Posterior vena cava (tissue), 2 donors: ENCODE data around the gene EXT2. TPM values are rescaled to one million over a fixed set of nuclear protein-coding genes. Genes with fewer than 3 reads are reported as not detected.
A peak's percentile ranks its signal among the peaks of the same experiment; 100 is the strongest.

Experiments used
- DNase-seq: peaks from one replicate; pipeline ENCODE4 v3.0.0-alpha.2; 2020; ENCODE audit warnings: low spot score
- intact Hi-C, 2 donors: fragments of 100-400 bp; cut with DNase I; formaldehyde crosslinking; loops; one replicate each; pipeline versions ENCODE4 v1.14.1 to v1.14.2; 2022 to 2023
- total RNA-seq, 2 donors: library from RNA; stranded (reverse); fragmentation: NEBNext Ultra II Directional; extraction: Animal tissue kit (Norgen Biotek cat#: 25700); gene quantifications; one replicate each; pipeline ENCODE4 v1.2.1, GENCODE V29; 2021
- donor health status: DM: yes; HTN: yes; CAD: no.
- donor health status: DM: yes; HTN: yes; CAD: no.

EXT2 gene
- total RNA-seq, 2 donors from 2014 or later = 60.1 to 62.8 TPM

GRCh38 chr11:44267750-44268613 lies 172.5 kb downstream of the EXT2 start:
- intact Hi-C loops = no loop called here
- peak; percentile 55 for DNase-seq

GRCh38 chr11:44268614-44269080 lies 173.2 kb downstream of the EXT2 start:
- peak; percentile 51 for DNase-seq
- intact Hi-C loops = no loop called here

- peak; percentile 67 for DNase-seq
- intact Hi-C loops = no loop called here
Observed at GRCh38 chr11:44269369-44270351, 174.2 kb downstream of the EXT2 start.

GRCh38 chr11:44270403-44271273 lies 175.2 kb downstream of the EXT2 start:
- peak; percentile 67 for DNase-seq
- intact Hi-C loops = no loop called here

GRCh38 chr11:44271286-44271685 lies 175.8 kb downstream of the EXT2 start:
- intact Hi-C loops = no loop called here
- DNase-seq = no peak

- intact Hi-C loops = no loop called here
- no peak for DNase-seq
Observed at GRCh38 chr11:44274404-44274803, 178.9 kb downstream of the EXT2 start.

GRCh38 chr11:44275241-44275640 lies 179.8 kb downstream of the EXT2 start:
- intact Hi-C loops = no loop called here
- DNase-seq = peak; percentile 44

- DNase-seq = peak; percentile 71
- intact Hi-C loops = no loop called here
Observed at GRCh38 chr11:44275961-44276550, 180.6 kb downstream of the EXT2 start.

- DNase-seq = peak; percentile 43
Observed at GRCh38 chr11:44277196-44278090, 182.0 kb downstream of the EXT2 start.

GRCh38 chr11:44279483-44279882 lies 184.0 kb downstream of the EXT2 start:
- no peak for DNase-seq
- intact Hi-C loops = no loop called here

More at GRCh38 chr11:44277196-44278090, 182.0 kb downstream of the EXT2 start:
- intact Hi-C loops = loop anchor here in 1 of 2 donors (1.0 kb wide), 1 partner anchor 22 kb away; no protein-coding TSS in a partner anchor

GRCh38 chr11:44280257-44280656 lies 184.8 kb downstream of the EXT2 start:
- no peak for DNase-seq
- intact Hi-C loops = no loop called here

- intact Hi-C loops = no loop called here
- no peak for DNase-seq
Observed at GRCh38 chr11:44281151-44281550, 185.7 kb downstream of the EXT2 start.

- DNase-seq = no peak
- intact Hi-C loops = no loop called here
Observed at GRCh38 chr11:44282620-44283019, 187.1 kb downstream of the EXT2 start.

- intact Hi-C loops = loop anchor here (2.0 to 5.0 kb wide), 2 partner anchors 252 to 253 kb away; no protein-coding TSS in a partner anchor
Observed at GRCh38 chr11:44285756-44286155, 190.3 kb downstream of the EXT2 start.

GRCh38 chr11:44286268-44286880 lies 190.9 kb downstream of the EXT2 start:
- DNase-seq = no peak
- intact Hi-C loops = loop anchor here (2.0 to 5.0 kb wide), 2 partner anchors 251 to 252 kb away; no protein-coding TSS in a partner anchor

More at GRCh38 chr11:44285756-44286155, 190.3 kb downstream of the EXT2 start:
- no peak for DNase-seq

GRCh38 chr11:44286911-44287310 lies 191.4 kb downstream of the EXT2 start:
- no peak for DNase-seq
- intact Hi-C loops = loop anchor here (2.0 to 5.0 kb wide), 2 partner anchors 250 to 252 kb away; no protein-coding TSS in a partner anchor

- intact Hi-C loops = loop anchor here in 1 of 2 donors (5.0 kb wide), 1 partner anchor 249 kb away; no protein-coding TSS in a partner anchor
- no peak for DNase-seq
Observed at GRCh38 chr11:44288133-44288526, 192.7 kb downstream of the EXT2 start.
